Measurements from ENCODE around the gene SPATA3. TPM values are rescaled to one million over a fixed set of nuclear protein-coding genes. Genes with fewer than 3 reads are reported as not detected.

Gene SPATA3
- total and polyA plus RNA-seq, 2 of the 13 experiments (the other 11 are each of a cell fraction or from before 2014, with no cell fraction given), result not detected

GRCh38 chr2:230987137-230988020 lies 8.5 kb upstream of the SPATA3 start (continued):
- TF ChIP-seq ETS1 (CRISPR knock-in tag; IDR thresholded peaks at IDR 0.05), result no peak
- TF ChIP-seq STAG1 (CRISPR knock-in tag; IDR thresholded peaks at IDR 0.05), result peak; percentile 95
- no peak for TF ChIP-seq SYNCRIP (IDR thresholded peaks at IDR 0.05; ENCODE audit: insufficient read depth, low read depth, low read length)
- TF ChIP-seq ONECUT2 (CRISPR knock-in tag; IDR thresholded peaks at IDR 0.05), result no peak
- TF ChIP-seq ZFP91 (CRISPR knock-in tag; IDR thresholded peaks at IDR 0.05; ENCODE audit: borderline replicate concordance), result peak; percentile 84
- TF ChIP-seq TEAD2 (CRISPR knock-in tag; IDR thresholded peaks at IDR 0.05), result no peak
- TF ChIP-seq ETV5 (CRISPR knock-in tag; IDR thresholded peaks at IDR 0.05; ENCODE audit: borderline replicate concordance), result peak; percentile 71; the same call in 1 of the 2 replicates
- TF ChIP-seq SNAPC2 (CRISPR knock-in tag; IDR thresholded peaks at IDR 0.05), result no peak
- TF ChIP-seq SSRP1 (CRISPR knock-in tag; IDR thresholded peaks at IDR 0.05), result no peak
- no peak for TF ChIP-seq ZNF749 (CRISPR knock-in tag; IDR thresholded peaks at IDR 0.05; ENCODE audit: borderline replicate concordance)
- TF ChIP-seq ZNF318 (CRISPR knock-in tag; IDR thresholded peaks at IDR 0.05), result no peak
- TF ChIP-seq ZNF430 (CRISPR knock-in tag; IDR thresholded peaks at IDR 0.05), result no peak
- TF ChIP-seq RBAK (CRISPR knock-in tag; IDR thresholded peaks at IDR 0.05), result 0 out of 2 replicates have a peak, but pooled peaks have one; percentile 38
- TF ChIP-seq ZBTB1 (CRISPR knock-in tag; IDR thresholded peaks at IDR 0.05; ENCODE audit: borderline replicate concordance), result no peak
- peak; percentile 95; the same call in 1 of the 2 replicates for TF ChIP-seq KDM3A (CRISPR knock-in tag; IDR thresholded peaks at IDR 0.05; ENCODE audit: low read depth)
- peak; percentile 62; the same call in 1 of the 2 replicates for TF ChIP-seq JUN (CRISPR knock-in tag; IDR thresholded peaks at IDR 0.05)
- TF ChIP-seq ZNF230 (CRISPR knock-in tag; IDR thresholded peaks at IDR 0.05), result no peak
- no peak for TF ChIP-seq KLF11 (CRISPR knock-in tag; IDR thresholded peaks at IDR 0.05)
- TF ChIP-seq ZNF792 (CRISPR knock-in tag; IDR thresholded peaks at IDR 0.05), result no peak
- peak; percentile 56 for TF ChIP-seq RXRA (CRISPR knock-in tag; IDR thresholded peaks at IDR 0.05)
